OCI-LY3 (cell line): ENCODE measurements around the gene MACIR.

ENCODE experiments used
- EZH2phosphoT487 ChIP-seq: fragments of 200-600 bp; shearing (Covaris generic); IDR thresholded peaks from 2 replicates; pipeline ENCODE4 v1.6.1; 2018; ENCODE audit warnings: antibody characterized with exemption, mixed run types, low read depth
- TF ChIP-seq, protein P1 (sequence below): fragments of 200-600, 300-600 bp; sonication (generic); IDR thresholded peaks from 2 replicates; pipeline ENCODE4 v1.5.1; 2014; ENCODE audit warnings: antibody characterized with exemption, low read length, low read depth

- TF ChIP-seq, protein P1, sequence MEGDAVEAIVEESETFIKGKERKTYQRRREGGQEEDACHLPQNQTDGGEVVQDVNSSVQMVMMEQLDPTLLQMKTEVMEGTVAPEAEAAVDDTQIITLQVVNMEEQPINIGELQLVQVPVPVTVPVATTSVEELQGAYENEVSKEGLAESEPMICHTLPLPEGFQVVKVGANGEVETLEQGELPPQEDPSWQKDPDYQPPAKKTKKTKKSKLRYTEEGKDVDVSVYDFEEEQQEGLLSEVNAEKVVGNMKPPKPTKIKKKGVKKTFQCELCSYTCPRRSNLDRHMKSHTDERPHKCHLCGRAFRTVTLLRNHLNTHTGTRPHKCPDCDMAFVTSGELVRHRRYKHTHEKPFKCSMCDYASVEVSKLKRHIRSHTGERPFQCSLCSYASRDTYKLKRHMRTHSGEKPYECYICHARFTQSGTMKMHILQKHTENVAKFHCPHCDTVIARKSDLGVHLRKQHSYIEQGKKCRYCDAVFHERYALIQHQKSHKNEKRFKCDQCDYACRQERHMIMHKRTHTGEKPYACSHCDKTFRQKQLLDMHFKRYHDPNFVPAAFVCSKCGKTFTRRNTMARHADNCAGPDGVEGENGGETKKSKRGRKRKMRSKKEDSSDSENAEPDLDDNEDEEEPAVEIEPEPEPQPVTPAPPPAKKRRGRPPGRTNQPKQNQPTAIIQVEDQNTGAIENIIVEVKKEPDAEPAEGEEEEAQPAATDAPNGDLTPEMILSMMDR: no peak
- TF ChIP-seq EZH2phosphoT487: no peak
These were observed 46.7 kb upstream of the MACIR start for GRCh38 chr5:103211576-103212561.
